HepG2 (cell line): Measurements from ENCODE around the gene P2RX5. TPM values are rescaled to one million over a fixed set of nuclear protein-coding genes. Genes with fewer than 3 reads are reported as not detected.

Experiments used
- AGO2 ChIP-seq: fragments of 200-400 bp; formaldehyde crosslinking; optimal IDR thresholded peaks from 2 replicates; pipeline ENCODE3; 2017; ENCODE audit warnings: mild to moderate bottlenecking, low read depth, low read length, moderate library complexity
- ATM ChIP-seq: fragments of 450-650 bp; IDR thresholded peaks from 2 replicates; pipeline ENCODE4 v1.7.1; 2017; ENCODE audit warnings: mild to moderate bottlenecking, borderline replicate concordance
- KLF15 ChIP-seq: sonication (generic); formaldehyde crosslinking; IDR thresholded peaks from 2 replicates; pipeline ENCODE4 v1.8.1; 2023; ENCODE audit warnings: borderline replicate concordance, mild to moderate bottlenecking, inconsistent platforms, missing genetic modification reagents, mixed read lengths
- MIER2 ChIP-seq: IDR thresholded peaks from 2 replicates; pipeline ENCODE4 v1.6.1; 2016; ENCODE audit warnings: missing biosample characterization, missing genetic modification reagents
- NFYC ChIP-seq: IDR thresholded peaks from 2 replicates; pipeline ENCODE4 v1.6.1; 2016; ENCODE audit warnings: missing genetic modification reagents, missing compliant biosample characterization
- PRPF4 ChIP-seq: fragments of 200-400 bp; formaldehyde crosslinking; IDR thresholded peaks from 2 replicates; pipeline ENCODE4 v1.6.1; 2016; ENCODE audit warnings: low read length, low read depth; ENCODE audit not compliant: poor library complexity, severe bottlenecking
- SMAD1 ChIP-seq: sonication (generic); formaldehyde crosslinking; IDR thresholded peaks from 2 replicates; pipeline ENCODE4 v1.4.0; 2020; ENCODE audit warnings: missing genetic modification reagents, low read depth, mild to moderate bottlenecking, borderline replicate concordance
- SMARCE1 ChIP-seq: fragments of 450-650 bp; IDR thresholded peaks from 2 replicates; pipeline ENCODE4 v1.6.1; 2017; ENCODE audit warnings: borderline replicate concordance
- SMYD3 ChIP-seq: sonication (generic); formaldehyde crosslinking; IDR thresholded peaks from 2 replicates; pipeline ENCODE4 v1.8.1; 2023; ENCODE audit warnings: mild to moderate bottlenecking, missing genetic modification reagents
- STAG1 ChIP-seq: sonication (generic); formaldehyde crosslinking; IDR thresholded peaks from 2 replicates; pipeline ENCODE4 v1.4.0; 2020; ENCODE audit warnings: missing genetic modification reagents
- TAF15 ChIP-seq: fragments of 200-400 bp; formaldehyde crosslinking; IDR thresholded peaks from one replicate; pipeline ENCODE4 v1.6.1; 2018; ENCODE audit warnings: mild to moderate bottlenecking, low read depth, low read length; ENCODE audit not compliant: poor library complexity, severe bottlenecking
- ZFP37 ChIP-seq: sonication (generic); formaldehyde crosslinking; IDR thresholded peaks from 2 replicates; pipeline ENCODE4 v1.4.0; 2020; ENCODE audit warnings: missing genetic modification reagents, borderline replicate concordance
- ZNF549 ChIP-seq: sonication (generic); formaldehyde crosslinking; IDR thresholded peaks from 2 replicates; pipeline ENCODE4 v1.5.0; 2020; ENCODE audit warnings: missing genetic modification reagents
- ZNF747 ChIP-seq: sonication (generic); formaldehyde crosslinking; IDR thresholded peaks from 2 replicates; pipeline ENCODE4 v1.8.1; 2023; ENCODE audit warnings: missing genetic modification reagents, mild to moderate bottlenecking, borderline replicate concordance
- ZNF781 ChIP-seq: sonication (generic); formaldehyde crosslinking; IDR thresholded peaks from 2 replicates; pipeline ENCODE4 v1.5.1; 2020; ENCODE audit warnings: borderline replicate concordance, mild to moderate bottlenecking, missing genetic modification reagents; ENCODE audit errors: not compliant biosample characterization
- polyA plus RNA-seq, 8 experiments: library from polyadenylated mRNA; depleted of rRNA in 3 of 8; stranded (reverse) in 7 of 8; unstranded in 1 of 8; fragments of >200 nt; fragmentation: Illumina TruSeq in 4 of 8; extraction: Trizol in 4 of 8; gene quantifications; 2 replicates each; pipeline versions ENCODE4 v1.2.1 to v1.2.3, GENCODE V29; 2011 to 2016; ENCODE audit warnings: low read depth in 4 of 8, missing spikeins in 1 of 8, mixed read lengths in 1 of 8; ENCODE audit not compliant: insufficient read depth in 1 of 8
- total RNA-seq, 5 experiments: library from RNA; depleted of rRNA; stranded (reverse); fragments of >200 nt; fragmentation: Illumina TruSeq; extraction: Trizol; gene quantifications; 2 replicates each; pipeline ENCODE4 v1.2.3, GENCODE V29; 2016; ENCODE audit warnings: low read depth in 1 of 5
- TF ChIP-seq, protein P1 (sequence below): sonication (generic); formaldehyde crosslinking; IDR thresholded peaks from 2 replicates; pipeline ENCODE4 v1.4.0; 2020; ENCODE audit warnings: mild to moderate bottlenecking, missing genetic modification reagents
- TF ChIP-seq, protein P2 (sequence below): IDR thresholded peaks from 2 replicates; pipeline ENCODE4 v1.6.1; 2016; ENCODE audit warnings: low read depth, borderline replicate concordance
- TF ChIP-seq, protein P3 (sequence below): sonication (generic); formaldehyde crosslinking; conservative IDR thresholded peaks from 2 replicates; pipeline ENCODE4 v1.8.1; 2023; ENCODE audit warnings: missing genetic modification reagents
- TF ChIP-seq, protein P4 (sequence below): sonication (generic); formaldehyde crosslinking; IDR thresholded peaks from 2 replicates; pipeline ENCODE4 v1.5.1; 2020; ENCODE audit warnings: mild to moderate bottlenecking, moderate library complexity, missing genetic modification reagents
- TF ChIP-seq, protein P5 (sequence below): sonication (generic); formaldehyde crosslinking; IDR thresholded peaks from 2 replicates; pipeline ENCODE4 v1.5.0; 2020; ENCODE audit warnings: missing genetic modification reagents, mild to moderate bottlenecking, borderline replicate concordance

Gene P2RX5
- total and polyA plus RNA-seq, 2 of the 13 experiments (the other 11 are each of a cell fraction or from before 2014, with no cell fraction given) = 0.95 to 1.7 TPM

DNA sequence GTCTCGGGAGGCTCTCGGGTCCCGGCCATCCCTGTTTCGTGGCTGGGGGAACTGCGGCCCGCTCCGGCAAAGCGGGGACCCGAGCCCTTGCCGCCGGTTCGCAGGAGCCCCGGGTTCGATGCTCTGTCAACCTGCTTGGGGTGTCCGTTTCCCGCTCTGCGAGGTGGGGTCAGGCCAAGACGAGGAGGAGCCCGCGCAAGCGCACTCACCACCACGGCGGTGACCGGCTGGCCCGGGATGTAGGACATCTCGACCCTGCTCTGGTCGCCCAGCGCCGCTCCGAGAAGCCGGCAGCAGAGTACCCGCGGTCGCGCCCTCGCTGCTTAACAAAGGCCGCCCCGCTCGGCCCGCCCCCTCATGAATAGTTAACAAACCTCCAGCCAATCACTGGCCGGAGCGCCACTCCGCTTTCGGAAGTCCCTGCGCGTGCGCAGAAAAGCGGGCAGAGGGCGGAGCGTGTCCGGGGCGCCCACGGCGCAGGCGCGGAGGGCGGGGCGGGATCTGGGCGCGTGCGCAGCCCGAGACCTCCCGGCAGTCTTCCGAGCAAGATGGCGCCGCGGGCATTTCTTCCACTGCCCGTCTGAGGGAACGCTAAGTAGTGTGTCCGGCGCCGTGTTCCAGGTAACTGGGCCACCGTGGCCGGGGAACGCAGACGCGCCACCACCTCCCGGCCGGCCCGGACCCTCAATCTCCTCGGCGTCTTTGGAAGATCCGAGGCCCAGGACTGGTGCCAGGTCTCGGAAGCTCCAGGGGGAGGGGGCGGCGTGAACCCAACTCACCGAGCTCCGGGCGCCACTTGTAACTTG is 27.5 kb downstream of the P2RX5 start, which contains the start of the genes EMC6 and TAX1BP3 (continued):
- TF ChIP-seq, protein P1, sequence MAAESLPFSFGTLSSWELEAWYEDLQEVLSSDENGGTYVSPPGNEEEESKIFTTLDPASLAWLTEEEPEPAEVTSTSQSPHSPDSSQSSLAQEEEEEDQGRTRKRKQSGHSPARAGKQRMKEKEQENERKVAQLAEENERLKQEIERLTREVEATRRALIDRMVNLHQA = no peak
- peak; percentile 82 for TF ChIP-seq NFYC (CRISPR knock-in tag)
- no peak for TF ChIP-seq SMAD1 (CRISPR knock-in tag)
- TF ChIP-seq KLF15 (CRISPR knock-in tag) = 0 out of 2 replicates have a peak, but pooled peaks have one; percentile 81
- no peak for TF ChIP-seq PRPF4
- peak; percentile 15 for TF ChIP-seq ZNF781 (CRISPR knock-in tag)
- TF ChIP-seq AGO2 = peak; percentile 86
- 0 out of 2 replicates have a peak, but pooled peaks have one; percentile 67 for TF ChIP-seq SMYD3
- no peak for TF ChIP-seq ATM
- TF ChIP-seq, protein P2, sequence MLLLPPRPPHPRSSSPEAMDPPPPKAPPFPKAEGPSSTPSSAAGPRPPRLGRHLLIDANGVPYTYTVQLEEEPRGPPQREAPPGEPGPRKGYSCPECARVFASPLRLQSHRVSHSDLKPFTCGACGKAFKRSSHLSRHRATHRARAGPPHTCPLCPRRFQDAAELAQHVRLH (CRISPR knock-in tag) = no peak; the same call in 1 of the 2 replicates
- TF ChIP-seq MIER2 (CRISPR knock-in tag) = no peak
- no peak for TF ChIP-seq SMARCE1
- TF ChIP-seq, protein P3, sequence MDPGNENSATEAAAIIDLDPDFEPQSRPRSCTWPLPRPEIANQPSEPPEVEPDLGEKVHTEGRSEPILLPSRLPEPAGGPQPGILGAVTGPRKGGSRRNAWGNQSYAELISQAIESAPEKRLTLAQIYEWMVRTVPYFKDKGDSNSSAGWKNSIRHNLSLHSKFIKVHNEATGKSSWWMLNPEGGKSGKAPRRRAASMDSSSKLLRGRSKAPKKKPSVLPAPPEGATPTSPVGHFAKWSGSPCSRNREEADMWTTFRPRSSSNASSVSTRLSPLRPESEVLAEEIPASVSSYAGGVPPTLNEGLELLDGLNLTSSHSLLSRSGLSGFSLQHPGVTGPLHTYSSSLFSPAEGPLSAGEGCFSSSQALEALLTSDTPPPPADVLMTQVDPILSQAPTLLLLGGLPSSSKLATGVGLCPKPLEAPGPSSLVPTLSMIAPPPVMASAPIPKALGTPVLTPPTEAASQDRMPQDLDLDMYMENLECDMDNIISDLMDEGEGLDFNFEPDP (CRISPR knock-in tag) = no peak
- no peak; the same call in 1 of the 2 replicates for TF ChIP-seq ZFP37 (CRISPR knock-in tag)
- no peak for TF ChIP-seq STAG1
- TF ChIP-seq, protein P4, sequence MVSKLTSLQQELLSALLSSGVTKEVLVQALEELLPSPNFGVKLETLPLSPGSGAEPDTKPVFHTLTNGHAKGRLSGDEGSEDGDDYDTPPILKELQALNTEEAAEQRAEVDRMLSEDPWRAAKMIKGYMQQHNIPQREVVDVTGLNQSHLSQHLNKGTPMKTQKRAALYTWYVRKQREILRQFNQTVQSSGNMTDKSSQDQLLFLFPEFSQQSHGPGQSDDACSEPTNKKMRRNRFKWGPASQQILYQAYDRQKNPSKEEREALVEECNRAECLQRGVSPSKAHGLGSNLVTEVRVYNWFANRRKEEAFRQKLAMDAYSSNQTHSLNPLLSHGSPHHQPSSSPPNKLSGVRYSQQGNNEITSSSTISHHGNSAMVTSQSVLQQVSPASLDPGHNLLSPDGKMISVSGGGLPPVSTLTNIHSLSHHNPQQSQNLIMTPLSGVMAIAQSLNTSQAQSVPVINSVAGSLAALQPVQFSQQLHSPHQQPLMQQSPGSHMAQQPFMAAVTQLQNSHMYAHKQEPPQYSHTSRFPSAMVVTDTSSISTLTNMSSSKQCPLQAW (CRISPR knock-in tag) = peak; percentile 78; the same call in 1 of the 2 replicates
- TF ChIP-seq, protein P5, sequence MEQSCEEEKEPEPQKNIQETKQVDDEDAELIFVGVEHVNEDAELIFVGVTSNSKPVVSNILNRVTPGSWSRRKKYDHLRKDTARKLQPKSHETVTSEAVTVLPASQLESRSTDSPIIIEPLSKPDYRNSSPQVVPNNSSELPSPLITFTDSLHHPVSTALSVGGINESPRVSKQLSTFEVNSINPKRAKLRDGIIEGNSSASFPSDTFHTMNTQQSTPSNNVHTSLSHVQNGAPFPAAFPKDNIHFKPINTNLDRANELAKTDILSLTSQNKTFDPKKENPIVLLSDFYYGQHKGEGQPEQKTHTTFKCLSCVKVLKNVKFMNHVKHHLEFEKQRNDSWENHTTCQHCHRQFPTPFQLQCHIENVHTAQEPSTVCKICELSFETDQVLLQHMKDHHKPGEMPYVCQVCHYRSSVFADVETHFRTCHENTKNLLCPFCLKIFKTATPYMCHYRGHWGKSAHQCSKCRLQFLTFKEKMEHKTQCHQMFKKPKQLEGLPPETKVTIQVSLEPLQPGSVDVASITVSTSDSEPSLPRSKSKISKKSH = no peak; the same call in 1 of the 2 replicates
- TF ChIP-seq ZNF747 (CRISPR knock-in tag) = no peak
- TF ChIP-seq TAF15 = no peak
- no peak for TF ChIP-seq ZNF549 (CRISPR knock-in tag)
